Activated effector memory CD4-positive, alpha-beta T cell treated with anti-CD3 and anti-CD28 coated beads, Interleukin-2, amount 50 U/mL, for 16 hours (primary cell): ENCODE results near the gene MYL10.

ENCODE experiments used
- DNase-seq: peaks from one replicate; pipeline ENCODE4 v3.0.0-alpha.2; 2020

The MYL10 gene

DNA sequence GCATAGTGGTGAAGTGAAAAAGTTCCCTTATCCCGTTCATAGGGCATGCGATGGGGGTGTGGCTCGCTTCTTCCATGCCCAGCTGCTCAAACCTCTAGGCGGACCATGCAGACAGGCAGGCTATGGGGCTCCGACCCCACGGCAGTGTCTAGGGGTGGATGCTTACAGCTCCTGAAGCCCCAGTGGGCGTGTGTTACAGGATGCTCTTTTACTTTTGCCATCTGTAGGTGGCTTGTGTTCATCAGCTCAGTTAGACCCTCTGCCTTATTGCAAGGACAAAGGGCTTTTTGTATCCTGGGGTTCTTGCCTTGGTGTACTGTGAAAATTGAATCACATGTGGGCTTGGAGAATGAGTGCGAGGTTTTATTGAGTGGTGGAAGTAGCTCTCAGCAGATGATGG is at the start of gene MYL10:
TSS of gene MYL10 (minus strand) at position 126 of the 400 bp plus-strand sequence. CDS start 178 bp downstream, outside the sequence.
- no peak for DNase-seq

DNA sequence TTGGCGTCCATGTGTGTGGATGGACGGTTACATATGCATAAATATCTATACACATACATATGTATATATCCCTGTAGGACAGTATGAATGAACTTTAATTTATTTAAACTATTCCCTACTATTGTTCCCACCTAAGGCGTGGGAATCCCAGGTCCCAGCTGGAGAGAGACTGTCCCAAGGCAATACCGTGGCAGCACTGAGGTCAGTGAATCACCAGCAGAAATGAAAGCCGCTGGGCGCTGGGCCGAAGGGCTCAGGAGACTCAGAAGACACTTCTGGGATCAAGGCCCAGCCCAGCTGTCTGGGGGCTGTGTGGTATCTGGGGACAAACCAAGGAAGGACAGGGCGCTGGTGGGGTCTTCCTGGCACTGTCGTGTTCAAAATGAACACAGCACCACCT is 49.6 kb upstream of the MYL10 start:
- no peak for DNase-seq

DNA sequence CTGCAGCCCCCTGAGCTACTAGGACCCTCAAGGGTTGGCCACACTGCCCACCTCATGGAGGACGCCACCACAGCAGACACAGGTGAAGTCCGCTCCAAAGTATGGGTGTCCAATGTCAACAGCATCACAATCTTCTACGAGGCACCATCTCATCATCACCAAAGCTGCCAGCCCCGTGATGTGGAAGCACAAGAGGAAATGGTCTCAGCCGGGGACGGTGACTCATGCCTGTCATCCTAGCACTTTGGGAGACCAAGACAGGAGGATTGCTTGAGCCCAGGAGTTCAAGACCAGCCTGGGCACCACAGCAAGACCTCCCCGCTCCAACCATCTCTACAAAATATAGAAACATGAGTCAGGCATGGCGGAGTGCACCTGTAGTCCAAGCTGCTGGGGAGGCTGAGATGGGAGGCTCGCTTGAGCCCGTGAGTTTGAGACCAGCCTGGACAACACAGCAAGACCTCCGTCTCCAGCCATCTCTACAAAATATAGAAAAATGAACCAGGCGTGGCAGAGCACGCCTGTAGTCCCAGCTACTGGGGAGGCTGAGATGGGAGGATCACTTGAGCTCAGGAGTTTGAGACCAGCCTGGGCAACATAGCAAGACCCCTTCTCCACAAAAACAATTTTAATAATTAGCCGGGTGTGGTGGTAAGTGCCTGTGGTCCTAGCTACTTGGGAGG is 48.8 kb upstream of the MYL10 start:
- DNase-seq = no peak

DNA sequence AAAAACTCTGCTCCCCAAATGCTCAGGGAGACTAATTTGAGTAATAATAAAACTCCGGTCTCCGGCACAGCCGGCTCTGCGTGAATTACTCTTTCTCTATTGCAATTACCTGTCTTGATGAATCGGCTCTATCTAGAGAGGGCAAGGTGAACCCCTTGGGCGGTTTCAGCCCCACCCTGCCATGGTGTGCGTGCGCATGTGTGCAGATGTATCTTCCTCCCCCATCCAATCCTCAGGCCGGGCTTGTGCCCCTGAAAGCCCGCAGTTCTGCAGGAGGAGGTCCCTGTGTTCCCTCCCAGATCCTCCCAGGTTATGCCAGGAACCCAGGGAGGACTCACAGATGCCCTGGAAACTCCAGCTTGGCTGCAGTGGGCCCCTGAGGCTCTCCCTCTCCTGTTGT is 48.3 kb upstream of the MYL10 start:
- no peak for DNase-seq

DNA sequence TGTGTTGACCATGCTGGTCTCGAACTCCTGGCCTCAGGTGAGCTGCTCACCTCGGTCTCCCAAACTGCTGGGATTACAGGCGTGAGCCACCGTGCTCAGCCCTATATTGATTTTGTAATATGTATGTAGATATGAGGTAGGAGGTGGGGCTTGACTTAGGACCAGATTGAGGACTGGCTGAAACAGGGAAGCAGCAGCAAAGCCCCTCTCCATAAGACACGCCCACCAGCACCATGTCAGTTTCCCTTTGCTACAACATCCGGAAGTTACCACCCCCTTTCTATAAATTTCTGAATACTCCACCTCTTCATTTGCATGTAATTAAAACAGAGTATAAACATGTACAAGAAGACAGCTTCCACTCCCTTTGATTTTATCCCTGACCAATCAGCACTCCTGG is 47.9 kb upstream of the MYL10 start:
- DNase-seq = no peak

DNA sequence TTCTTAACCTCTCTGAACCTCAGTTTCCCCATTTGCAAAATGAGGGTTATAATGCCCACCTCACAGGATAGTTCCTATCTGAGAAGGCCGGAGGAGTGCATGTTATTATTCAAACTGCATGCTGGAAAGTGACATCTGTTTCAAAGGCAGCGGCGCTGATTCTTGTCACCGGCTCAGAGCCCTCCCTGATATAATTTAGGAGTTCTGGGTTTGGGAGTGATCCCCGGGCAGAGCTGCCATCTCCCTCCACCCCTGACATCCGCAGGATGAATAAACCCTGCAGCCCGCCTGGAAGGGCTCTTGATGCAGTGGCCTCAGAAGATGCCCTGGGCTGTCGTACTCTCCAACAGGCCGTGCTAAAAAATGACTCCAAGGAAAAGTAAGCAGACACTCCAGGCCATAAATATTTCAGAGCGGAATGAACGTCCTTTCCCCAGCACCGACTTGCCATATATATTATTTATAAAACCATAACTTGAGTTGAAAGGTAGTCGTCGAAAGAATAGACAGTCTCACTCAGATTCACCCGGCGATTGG is 47.0 kb upstream of the MYL10 start:
- DNase-seq = no peak

DNA sequence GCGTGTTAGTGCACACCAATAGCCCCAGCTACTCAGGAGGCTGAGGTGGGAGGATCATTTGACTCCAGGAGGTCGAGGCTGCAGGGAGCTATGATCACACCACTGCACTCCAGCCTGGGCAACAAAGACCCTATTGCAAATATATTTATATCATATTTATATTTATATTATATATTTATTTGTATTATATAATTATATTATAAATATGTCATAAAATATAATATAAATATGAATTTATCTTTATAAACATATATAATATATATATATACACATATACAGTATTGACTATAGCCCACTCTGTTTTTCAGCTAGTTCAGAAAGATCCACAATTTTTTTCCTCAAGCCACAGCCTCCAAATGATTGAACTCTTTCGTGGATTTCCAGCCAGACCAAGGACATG is 45.3 kb upstream of the MYL10 start:
- DNase-seq = no peak

DNA sequence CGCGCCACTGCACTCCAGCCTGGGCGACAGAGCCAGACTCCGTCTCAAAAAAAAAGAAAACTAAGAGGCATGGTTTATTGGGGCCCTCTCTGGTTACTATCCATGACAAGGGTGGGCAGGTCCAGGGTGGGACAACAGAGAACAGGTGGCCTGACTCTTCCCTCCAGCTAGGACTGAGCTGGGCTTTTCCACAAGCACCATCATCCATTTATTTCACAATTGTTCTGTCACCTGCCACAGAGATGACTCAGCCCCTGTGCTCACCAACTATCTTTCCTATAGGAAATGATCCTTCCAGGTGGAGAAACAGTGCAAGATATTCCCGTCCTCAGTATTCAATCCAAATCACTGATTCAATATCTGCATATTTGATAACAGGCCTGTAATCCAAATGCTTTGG is 44.9 kb upstream of the MYL10 start:
- DNase-seq = no peak

DNA sequence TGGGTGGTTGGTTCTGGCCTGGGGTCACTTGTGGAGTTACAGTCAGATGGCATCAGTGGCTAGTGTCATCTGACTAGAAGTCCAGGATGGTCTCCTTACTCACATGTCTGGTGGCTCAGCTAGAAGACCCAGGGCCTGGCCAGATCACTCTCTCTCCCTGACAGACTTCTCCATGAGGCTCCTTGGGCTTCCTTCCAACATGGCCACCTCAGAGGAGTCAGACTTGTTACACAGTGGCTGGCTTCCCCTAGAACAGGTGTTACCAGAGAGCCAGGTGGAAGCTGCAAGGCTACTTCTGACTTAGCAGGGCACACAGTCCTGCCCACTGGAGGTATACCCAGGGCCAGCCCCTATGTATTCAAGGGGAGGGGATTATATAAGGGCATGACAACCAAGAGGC is 44.2 kb upstream of the MYL10 start:
- no peak for DNase-seq

DNA sequence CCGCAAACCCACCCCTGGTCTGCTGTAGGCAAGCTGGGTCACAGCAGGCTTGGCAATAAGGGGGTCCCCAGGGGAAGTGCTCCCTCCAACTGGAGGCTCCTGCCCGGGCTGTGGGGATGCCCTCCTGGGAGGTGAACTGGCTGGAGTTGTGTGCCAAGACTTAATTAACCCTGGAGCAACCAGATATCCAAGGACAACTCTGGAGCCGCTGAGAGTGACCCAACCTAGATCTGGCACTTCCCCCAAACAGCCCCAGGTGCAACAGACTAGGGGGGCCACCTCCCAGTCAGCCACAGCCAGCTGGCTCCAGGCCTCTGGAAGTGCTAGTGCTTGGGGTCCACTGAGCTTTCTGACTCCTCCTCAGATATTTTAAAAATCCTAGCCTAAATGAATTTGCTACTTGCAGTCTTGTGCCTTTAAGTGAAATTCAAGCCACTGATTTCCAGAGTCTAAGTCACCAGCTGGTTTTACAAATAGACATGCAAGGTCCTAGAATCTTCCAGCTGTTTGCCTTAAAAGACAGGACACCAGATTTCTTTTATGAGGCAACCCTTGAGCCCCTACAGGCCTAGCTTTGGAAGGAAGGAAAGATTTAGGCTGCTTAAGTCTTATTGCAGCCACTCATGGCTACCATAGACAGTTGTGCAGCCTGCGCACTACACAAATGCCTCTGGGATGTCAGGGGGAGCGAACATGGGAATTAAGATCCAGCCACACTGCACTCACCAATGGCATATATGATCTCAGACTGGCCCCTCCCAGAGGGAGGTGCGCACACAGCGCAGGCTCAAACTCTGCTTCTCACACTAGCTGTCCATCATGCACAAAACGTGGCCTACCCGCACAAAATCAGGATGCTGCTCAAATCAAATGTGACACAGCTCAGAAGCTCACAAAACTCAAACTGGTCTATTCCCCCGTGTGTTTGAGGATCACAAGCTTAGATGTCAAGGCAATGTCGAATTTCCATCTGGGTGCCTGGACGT is 42.6 kb upstream of the MYL10 start:
- DNase-seq = no peak

DNA sequence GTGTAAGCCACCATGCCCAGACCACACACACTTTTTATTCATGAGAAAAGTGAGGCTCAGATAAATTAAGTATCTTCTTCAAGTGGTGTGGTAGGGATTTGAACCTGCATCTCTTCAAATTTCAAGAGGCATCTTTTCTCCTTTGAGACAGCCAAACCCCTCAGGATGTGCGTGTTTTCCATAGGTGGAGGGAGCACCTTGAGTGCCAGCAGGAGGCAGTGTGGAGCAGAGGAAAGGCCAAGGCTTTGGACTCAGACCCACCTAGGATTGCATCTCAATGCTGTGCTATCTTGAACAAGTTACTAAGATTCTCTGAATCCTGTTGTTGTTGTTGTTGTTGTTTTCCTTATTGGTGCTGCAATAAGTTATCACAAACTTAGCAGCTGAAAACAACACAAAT is 40.2 kb upstream of the MYL10 start:
- DNase-seq = no peak

DNA sequence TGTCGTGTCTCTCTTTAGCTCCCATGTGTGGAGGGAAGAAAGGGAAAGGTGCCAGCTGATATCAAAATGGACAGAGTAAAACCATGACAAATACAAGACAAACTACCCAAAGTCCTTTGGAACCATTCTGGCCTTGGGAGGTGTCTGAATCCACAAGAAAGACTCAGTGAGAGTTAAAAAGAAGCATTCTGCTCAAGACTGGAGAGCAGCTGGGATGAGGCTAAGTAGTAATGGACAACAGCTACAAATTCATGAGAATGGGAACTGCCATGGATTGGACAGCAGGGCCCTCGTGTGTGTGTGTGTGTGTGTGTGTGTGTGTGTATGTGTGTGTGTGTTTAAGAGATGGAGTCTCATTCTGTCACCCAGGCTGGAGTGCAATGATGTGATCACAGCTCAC is 39.6 kb upstream of the MYL10 start:
- no peak for DNase-seq

DNA sequence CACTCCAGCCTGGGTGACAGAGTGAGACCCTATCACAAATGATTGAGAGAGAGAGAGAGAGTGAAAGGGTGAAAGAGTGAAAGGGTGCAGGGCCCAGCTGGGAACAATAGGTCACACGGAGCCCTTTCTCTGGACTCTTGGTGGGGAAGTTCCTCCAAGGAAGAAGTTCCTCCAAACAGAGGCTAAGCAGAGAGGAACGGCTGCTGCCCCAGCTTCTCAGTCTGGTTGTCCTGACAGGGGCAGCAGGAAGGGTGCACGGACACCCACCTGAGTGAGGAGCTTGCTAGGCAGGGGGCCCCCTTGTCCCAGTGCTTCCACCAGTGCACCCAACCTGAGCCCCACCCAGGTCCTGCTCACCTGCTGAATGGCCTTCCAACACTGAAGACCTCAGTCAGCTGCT is 38.8 kb upstream of the MYL10 start:
- DNase-seq = no peak

DNA sequence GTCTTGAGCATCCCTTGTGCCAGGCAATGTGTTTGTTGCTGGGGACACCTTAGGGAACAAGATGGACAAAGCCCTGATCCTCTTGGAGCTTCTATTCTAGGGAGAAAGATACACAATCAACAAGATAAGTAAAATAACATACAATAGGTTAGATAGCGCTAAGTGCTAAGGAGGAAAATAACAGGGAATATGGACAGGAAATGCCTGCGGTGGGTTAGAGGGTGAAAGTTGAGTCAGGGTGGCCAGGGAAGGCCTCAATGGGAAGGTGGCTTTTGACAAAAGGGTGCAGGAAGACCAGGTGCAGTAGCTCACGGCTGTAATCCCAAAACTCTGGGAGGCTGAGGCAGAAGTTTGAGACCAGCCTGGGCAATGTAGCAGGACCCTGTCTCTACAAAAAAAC is 38.3 kb upstream of the MYL10 start:
- no peak for DNase-seq

DNA sequence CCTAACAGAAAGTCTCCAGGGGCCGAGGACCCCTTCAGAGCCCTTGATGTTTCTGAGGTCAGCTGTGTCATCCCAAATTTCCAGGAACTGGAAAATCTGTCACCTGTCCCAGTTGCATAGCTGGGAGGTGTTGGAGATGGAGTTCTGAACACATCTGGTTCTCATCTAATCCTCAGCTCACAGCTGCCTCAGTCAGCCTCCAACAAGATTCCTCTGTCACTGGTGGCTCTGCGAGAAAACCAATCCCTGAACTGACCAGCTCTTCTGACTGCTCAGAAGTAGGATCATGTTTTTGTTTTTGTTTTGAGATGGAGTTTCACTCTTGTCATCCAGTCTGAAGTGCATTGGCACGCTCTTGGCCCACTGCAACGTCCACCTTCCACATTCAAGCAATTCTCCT is 37.6 kb upstream of the MYL10 start:
- DNase-seq = no peak

DNA sequence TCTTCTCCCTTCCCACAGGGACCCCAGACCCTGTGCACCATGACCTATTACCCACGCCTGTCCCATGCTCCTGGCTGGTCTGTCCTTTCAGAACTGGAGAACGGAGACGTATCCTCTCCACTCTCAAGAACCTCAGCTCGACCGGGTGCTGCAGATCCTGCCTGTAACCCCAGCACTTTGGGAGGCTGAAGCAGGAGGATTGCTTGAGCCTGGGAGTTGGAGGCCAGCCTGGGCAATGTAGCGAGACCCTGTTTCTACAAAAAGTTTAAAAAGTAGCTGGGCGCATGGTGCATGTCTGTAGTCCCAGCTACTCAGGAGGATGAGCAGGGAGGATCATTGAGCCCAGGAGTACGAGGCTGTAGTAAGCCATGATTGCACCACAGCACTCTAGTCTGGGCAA is 37.2 kb upstream of the MYL10 start:
- DNase-seq = no peak

DNA sequence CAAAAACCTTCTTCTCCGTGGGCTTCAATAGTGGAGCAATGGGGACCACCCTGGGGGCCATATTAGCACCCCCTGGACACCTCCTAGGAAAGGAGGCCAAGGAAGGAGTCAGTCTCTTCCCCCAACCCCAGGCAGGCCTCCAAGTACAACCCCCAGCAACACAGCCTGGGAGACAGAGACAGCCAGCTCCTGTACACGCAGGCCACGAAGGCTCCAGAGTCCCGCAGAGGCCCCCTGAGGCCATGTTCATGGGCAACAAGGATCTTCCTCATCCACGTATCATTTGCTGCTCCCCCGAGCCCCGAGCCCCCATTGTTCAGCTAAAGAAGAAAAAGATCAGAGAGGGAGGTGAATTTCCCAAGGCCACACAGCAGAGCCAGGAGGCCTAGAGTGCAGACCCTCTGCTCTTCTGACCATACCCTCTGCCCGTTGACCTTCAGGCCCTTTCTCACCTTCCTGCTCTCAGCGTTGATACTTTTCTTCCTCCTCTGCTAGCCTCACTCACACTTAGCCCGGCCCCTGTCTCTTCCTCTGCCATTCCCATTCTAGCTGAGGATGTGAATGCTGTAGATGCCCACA is 35.9 kb upstream of the MYL10 start:
- DNase-seq = no peak

DNA sequence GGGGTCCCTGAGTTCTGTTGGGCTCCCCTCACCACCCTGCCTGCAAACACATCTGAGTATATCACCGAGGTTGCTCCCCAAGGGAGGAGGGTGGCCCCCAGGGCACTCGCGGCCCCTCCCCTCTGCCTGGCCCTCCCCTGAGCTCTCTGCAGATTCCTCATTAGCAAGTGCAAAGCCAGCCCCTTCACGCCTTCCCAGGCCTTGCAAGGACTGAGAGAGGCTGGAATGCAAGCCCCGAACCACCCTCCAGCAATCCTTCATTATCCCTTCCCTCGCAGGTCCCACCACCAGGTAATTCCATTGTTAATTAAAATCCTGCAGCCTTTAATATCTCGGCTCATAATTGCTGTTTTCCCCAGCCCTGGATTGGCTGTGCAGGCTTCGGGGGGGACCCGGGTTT is 35.3 kb upstream of the MYL10 start:
- DNase-seq = no peak

DNA sequence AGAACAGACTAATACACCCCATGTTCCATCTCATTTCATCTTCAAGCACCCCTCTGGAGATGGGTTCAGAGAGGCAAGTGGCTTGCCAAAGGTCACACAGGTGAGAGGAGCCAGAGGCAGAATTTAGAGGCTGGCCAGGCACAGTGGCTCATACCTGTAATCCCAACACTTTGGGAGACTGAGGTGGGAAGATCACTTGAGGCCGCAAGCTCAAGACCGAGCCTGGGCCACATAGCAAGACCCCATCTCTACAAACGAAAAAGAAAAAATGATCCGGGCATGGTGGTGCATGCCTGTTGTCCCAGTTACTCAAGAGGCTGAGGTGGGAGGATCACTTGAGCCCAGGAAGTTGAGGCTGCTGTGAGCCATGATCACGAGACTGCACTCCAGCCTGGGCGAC is 34.7 kb upstream of the MYL10 start:
- no peak for DNase-seq

DNA sequence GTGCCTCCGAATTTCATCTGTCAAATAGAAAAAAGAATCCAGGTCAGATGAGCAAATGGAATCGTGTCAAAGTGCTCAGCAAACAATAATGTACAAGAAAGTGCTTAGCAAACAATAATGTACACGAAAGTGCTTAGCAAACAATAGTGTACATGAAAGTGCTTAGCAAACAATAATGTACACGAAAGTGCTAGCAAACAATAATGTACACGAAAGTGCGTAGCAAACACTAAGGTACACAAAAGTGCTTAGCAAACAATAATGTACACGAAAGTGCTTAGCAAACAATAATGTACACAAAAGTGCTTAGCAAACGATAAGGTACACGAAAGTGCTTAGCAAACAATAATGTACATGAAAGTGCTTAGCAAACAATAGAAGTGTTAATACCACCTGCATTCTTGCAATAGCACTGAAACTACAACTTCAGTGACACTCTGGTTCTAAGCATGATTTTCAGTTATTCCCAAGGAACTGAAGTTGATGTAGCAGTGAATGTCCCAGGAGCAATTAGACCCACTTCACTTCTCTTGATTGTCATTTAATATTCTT is 33.4 kb upstream of the MYL10 start:
- DNase-seq = no peak

DNA sequence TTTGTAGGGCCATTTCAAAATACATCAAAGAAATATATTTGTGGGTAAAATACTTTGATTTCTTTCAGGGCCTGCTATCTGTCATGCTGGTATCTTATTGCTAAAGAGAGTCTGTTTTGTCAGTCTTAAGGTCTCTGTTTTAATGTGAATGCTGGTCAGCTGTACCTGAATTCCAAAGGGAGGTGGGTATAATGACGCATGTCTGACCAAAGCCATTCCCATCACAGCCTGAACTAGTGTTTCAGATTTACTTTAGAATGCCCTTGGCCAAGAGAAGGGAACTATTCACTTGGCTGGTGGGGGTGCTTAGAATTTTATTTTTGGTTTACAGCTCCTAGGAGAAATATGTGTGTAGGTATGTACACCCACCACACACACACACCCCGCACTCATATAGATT is 30.6 kb upstream of the MYL10 start:
- DNase-seq = no peak

DNA sequence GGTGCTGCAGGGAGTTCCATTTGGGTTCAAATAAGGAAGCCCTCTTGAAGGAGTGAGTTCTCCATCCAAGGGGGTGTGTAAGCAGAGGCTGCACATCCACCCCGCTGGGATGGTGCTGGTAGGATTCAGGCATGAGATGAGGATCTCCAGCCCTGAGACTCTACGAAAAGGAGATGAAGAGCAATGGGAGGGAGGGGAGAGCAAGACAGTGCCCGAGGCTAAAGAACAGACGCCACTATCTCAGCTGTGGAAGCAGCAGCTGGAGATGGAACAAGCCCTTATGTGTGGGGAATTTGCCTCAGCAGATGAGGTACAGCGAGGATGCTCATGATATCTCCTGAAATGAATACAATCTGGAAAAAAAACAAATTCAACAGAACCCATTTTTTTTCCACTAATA is 28.1 kb upstream of the MYL10 start:
- no peak for DNase-seq

DNA sequence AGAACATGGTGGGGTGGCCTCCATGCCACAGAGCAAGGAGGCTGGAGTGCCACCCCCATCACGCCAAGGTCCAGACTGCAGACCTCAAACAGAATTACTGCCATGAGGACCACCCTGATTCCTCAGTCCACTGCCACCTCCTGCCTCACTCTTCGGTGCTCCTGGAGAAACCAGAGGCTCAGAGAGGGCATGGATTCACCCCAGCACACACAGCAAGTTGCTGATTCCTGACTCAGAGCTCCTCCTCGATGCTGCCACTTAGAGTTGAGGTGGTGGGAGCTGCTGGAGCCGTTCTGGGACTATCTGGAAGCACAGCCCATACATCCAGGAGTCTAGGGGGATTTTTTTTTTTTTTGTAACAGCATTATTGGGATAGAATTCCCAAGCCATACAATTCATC is 22.0 kb upstream of the MYL10 start:
- no peak for DNase-seq
